HG02763 (cell line): ENCODE results near the gene NXPH3.
"Not testable (repeated sequence)": the region's sequence is repeated elsewhere in the genome, so short reads cannot be mapped to it uniquely, and the experiment has no call there.

Experiments used
- ATAC-seq: cut with Tn5 transposase; IDR thresholded peaks from one replicate; pipeline ENCODE4 v1.9.1; 2021; ENCODE audit warnings: mild to moderate bottlenecking, moderate library complexity; ENCODE audit not compliant: unreplicated experiment

NXPH3 gene

GRCh38 chr17:49575679-49576087 is at the start of gene NXPH3:
Gene NXPH3, plus strand, starts transcription at chr17:49575871. Its CDS starts 349 bp downstream, at chr17:49576220.
- no peak for ATAC-seq

- no peak for ATAC-seq
These were observed 47.6 kb upstream of the NXPH3 start for GRCh38 chr17:49527927-49528651.

- no peak for ATAC-seq
These were observed 46.7 kb upstream of the NXPH3 start for GRCh38 chr17:49528966-49529365.

- ATAC-seq = no peak
These were observed 45.6 kb upstream of the NXPH3 start for GRCh38 chr17:49530118-49530517.

- ATAC-seq = no peak
These were observed 31.8 kb upstream of the NXPH3 start for GRCh38 chr17:49543860-49544259.

- no peak for ATAC-seq
These were observed 30.5 kb upstream of the NXPH3 start for GRCh38 chr17:49545007-49545660.

GRCh38 chr17:49545806-49546545 is 29.7 kb upstream of the NXPH3 start:
- no peak for ATAC-seq

- ATAC-seq = no peak
These were observed 28.8 kb upstream of the NXPH3 start for GRCh38 chr17:49546546-49547535.

- no peak for ATAC-seq
These were observed 28.1 kb upstream of the NXPH3 start for GRCh38 chr17:49547566-49547965.

GRCh38 chr17:49548051-49548505 is 27.6 kb upstream of the NXPH3 start:
- no peak for ATAC-seq

- no peak for ATAC-seq
These were observed 27.0 kb upstream of the NXPH3 start for GRCh38 chr17:49548506-49549310.

GRCh38 chr17:49549311-49549605 is 26.4 kb upstream of the NXPH3 start:
- no peak for ATAC-seq

- ATAC-seq = no peak
These were observed 25.7 kb upstream of the NXPH3 start for GRCh38 chr17:49549691-49550678.

GRCh38 chr17:49550764-49551163 is 24.9 kb upstream of the NXPH3 start:
- ATAC-seq = not testable (repeated sequence)

- no peak for ATAC-seq
These were observed 24.2 kb upstream of the NXPH3 start for GRCh38 chr17:49551221-49552069.

GRCh38 chr17:49552070-49552751 is 23.5 kb upstream of the NXPH3 start:
- no peak for ATAC-seq

- no peak for ATAC-seq
These were observed 21.9 kb upstream of the NXPH3 start for GRCh38 chr17:49553676-49554335.
